IMR-90 (cell line): ENCODE results near the gene IFT52. TPM values are rescaled to one million over a fixed set of nuclear protein-coding genes. Genes with fewer than 3 reads are reported as not detected.

Experiments
- ATAC-seq: fragments of 200-7000 bp; cut with Tn5 transposase; 2 replicates; pipeline ENCODE4 v1.9.1; 2020; ENCODE audit warnings: low read depth, mild to moderate bottlenecking, moderate library complexity
- BruUV-seq: library from RNA; stranded (reverse); fragments of 400-500 nt; replicated peaks from 2 replicates; lab custom pipeline; 2021; lab: Mats Ljungman, UMichigan
- CTCF ChIA-PET: fragments of 300-600 bp; formaldehyde crosslinking; extraction: SDS; loops from one replicate; lab custom pipeline; 2021; ENCODE audit warnings: antibody characterized with exemption; lab: Yijun Ruan, JAX
- POLR2A ChIA-PET: fragments of 300-600 bp; sonication (Branson Sonifier 250); formaldehyde crosslinking; loops from one replicate; lab custom pipeline; 2022; ENCODE audit warnings: antibody characterized with exemption; ENCODE audit not compliant: unreplicated experiment; lab: Charles Lee
- DNase-seq: peaks from one replicate; pipeline ENCODE4 v3.0.0; 2013
- H2AFZ ChIP-seq: replicated peaks from 2 replicates; pipeline ENCODE3; 2013; ENCODE audit warnings: low read length, mild to moderate bottlenecking; ENCODE audit not compliant: poor library complexity
- H2AK5ac ChIP-seq: 2 replicates; pipeline ENCODE4 v1.6.1; 2013; ENCODE audit warnings: low read depth, low read length, inconsistent platforms
- H2AK9ac ChIP-seq: replicated peaks from 2 replicates; pipeline ENCODE3; 2013; ENCODE audit warnings: mild to moderate bottlenecking, low read depth, low read length, moderate library complexity; ENCODE audit not compliant: poor library complexity
- H2BK120ac ChIP-seq: 2 replicates; pipeline ENCODE4 v1.6.1; 2013; ENCODE audit warnings: low read depth, low read length, inconsistent platforms
- H2BK15ac ChIP-seq: 3 replicates; pipeline ENCODE4 v1.6.1; 2013; ENCODE audit warnings: low read depth, low read length, inconsistent platforms
- H2BK20ac ChIP-seq: 2 replicates; pipeline ENCODE4 v1.6.1; 2013; ENCODE audit warnings: low read depth, mild to moderate bottlenecking, inconsistent platforms, low read length, moderate library complexity
- H2BK5ac ChIP-seq: 2 replicates; pipeline ENCODE4 v1.6.1; 2013; ENCODE audit warnings: mild to moderate bottlenecking, low read depth, low read length, inconsistent platforms; ENCODE audit not compliant: poor library complexity, severe bottlenecking
- H3K14ac ChIP-seq: replicated peaks from 2 replicates; pipeline ENCODE4 v1.6.1; 2013; ENCODE audit warnings: low read depth, low read length, inconsistent platforms
- H3K18ac ChIP-seq: 2 replicates; pipeline ENCODE4 v1.6.1; 2013; ENCODE audit warnings: low read depth, low read length, control low read depth
- H3K23ac ChIP-seq: 2 replicates; pipeline ENCODE4 v1.6.1; 2013; ENCODE audit warnings: low read depth, low read length, inconsistent platforms
- H3K27ac ChIP-seq: 2 replicates; pipeline ENCODE4 v1.5.1; 2013; ENCODE audit warnings: mild to moderate bottlenecking, control low read depth, low read length; ENCODE audit not compliant: insufficient read depth
- H3K27me3 ChIP-seq: 2 replicates; pipeline ENCODE4 v1.6.1; 2013; ENCODE audit warnings: low read length; ENCODE audit not compliant: control insufficient read depth, insufficient read depth
- H3K36me3 ChIP-seq: 2 replicates; pipeline ENCODE4 v1.6.1; 2013; ENCODE audit warnings: low read length, mixed read lengths; ENCODE audit not compliant: control insufficient read depth, insufficient read depth
- H3K4ac ChIP-seq: 2 replicates; pipeline ENCODE4 v1.6.1; 2013; ENCODE audit warnings: low read depth, low read length, inconsistent platforms
- H3K4me1 ChIP-seq: 2 replicates; pipeline ENCODE4 v1.6.1; 2013; ENCODE audit warnings: low read length, mixed read lengths; ENCODE audit not compliant: control insufficient read depth, insufficient read depth
- H3K4me2 ChIP-seq: 2 replicates; pipeline ENCODE4 v1.6.1; 2013; ENCODE audit warnings: low read depth, mild to moderate bottlenecking, control low read depth, low read length, moderate library complexity
- H3K4me3 ChIP-seq: 2 replicates; pipeline ENCODE4 v1.5.1; 2013; ENCODE audit warnings: low read depth, mild to moderate bottlenecking, control low read depth, low read length, moderate library complexity; ENCODE audit not compliant: insufficient read depth
- H3K56ac ChIP-seq: 2 replicates; pipeline ENCODE4 v1.6.1; 2013; ENCODE audit warnings: low read length, inconsistent platforms; ENCODE audit not compliant: insufficient read depth; ENCODE audit errors: extremely low read depth
- H3K79me1 ChIP-seq, 2 experiments: 2 replicates each; pipeline ENCODE4 v1.6.1; 2013; ENCODE audit warnings: low read length in 2 of 2, inconsistent platforms in 1 of 2, low read depth in 1 of 2
- H3K9ac ChIP-seq: 2 replicates; pipeline ENCODE4 v1.6.1; 2013; ENCODE audit warnings: low read depth, low read length, control low read depth
- H3K9me1 ChIP-seq: 2 replicates; pipeline ENCODE4 v1.6.1; 2013; ENCODE audit warnings: low read length, inconsistent platforms; ENCODE audit not compliant: insufficient read depth
- H3K9me3 ChIP-seq: 2 replicates; pipeline ENCODE4 v1.6.1; 2013; ENCODE audit warnings: low read length; ENCODE audit not compliant: control insufficient read depth, insufficient read depth
- H4K20me1 ChIP-seq: 2 replicates; pipeline ENCODE4 v1.6.1; 2013; ENCODE audit warnings: low read length, inconsistent platforms; ENCODE audit not compliant: insufficient read depth
- H4K5ac ChIP-seq: 2 replicates; pipeline ENCODE4 v1.6.1; 2013; ENCODE audit warnings: mild to moderate bottlenecking, low read depth, low read length, control low read depth
- H4K8ac ChIP-seq, 2 experiments: 2 replicates each; pipeline ENCODE4 v1.6.1; 2013; ENCODE audit warnings: low read depth in 2 of 2, low read length in 2 of 2, control low read depth in 1 of 2, inconsistent platforms in 1 of 2
- H4K91ac ChIP-seq: 2 replicates; pipeline ENCODE4 v1.6.1; 2013; ENCODE audit warnings: low read depth, low read length, inconsistent platforms; ENCODE audit not compliant: insufficient read depth
- BHLHE40 ChIP-seq: fragments of 150-350 bp; IDR thresholded peaks from 2 replicates; pipeline ENCODE4 v1.6.1; 2016; ENCODE audit warnings: mild to moderate bottlenecking, low read depth, low read length
- CEBPB ChIP-seq: IDR thresholded peaks from 2 replicates; pipeline ENCODE4 v1.6.1; 2012; ENCODE audit warnings: low read depth, low read length, improper control_type of control experiment
- CHD1 ChIP-seq: IDR thresholded peaks from 2 replicates; pipeline ENCODE4 v1.6.1; 2012; ENCODE audit warnings: low read depth, low read length, improper control_type of control experiment
- CTCF ChIP-seq: conservative IDR thresholded peaks from 2 replicates; pipeline ENCODE4 v1.5.1; 2012; ENCODE audit warnings: mild to moderate bottlenecking, low read depth, low read length, improper control_type of control experiment
- ELK1 ChIP-seq: fragments of 150-350 bp; IDR thresholded peaks from 2 replicates; pipeline ENCODE4 v1.6.1; 2016; ENCODE audit warnings: low read depth, mild to moderate bottlenecking, low read length, moderate library complexity, borderline replicate concordance
- FOS ChIP-seq: fragments of 150-350 bp; IDR thresholded peaks from 2 replicates; pipeline ENCODE4 v1.6.1; 2016; ENCODE audit warnings: low read depth, low read length
- MAFK ChIP-seq: IDR thresholded peaks from 2 replicates; pipeline ENCODE4 v1.6.1; 2012; ENCODE audit warnings: low read depth, low read length, improper control_type of control experiment
- MAZ ChIP-seq: IDR thresholded peaks from 2 replicates; pipeline ENCODE4 v1.6.1; 2012; ENCODE audit warnings: low read depth, mild to moderate bottlenecking, low read length, improper control_type of control experiment, moderate library complexity, borderline replicate concordance
- MXI1 ChIP-seq: IDR thresholded peaks from 2 replicates; pipeline ENCODE4 v1.6.1; 2012; ENCODE audit warnings: low read depth, mild to moderate bottlenecking, low read length, moderate library complexity, borderline replicate concordance
- NFE2L2 ChIP-seq: fragments of 150-350 bp; IDR thresholded peaks from 2 replicates; pipeline ENCODE4 v1.6.1; 2016; ENCODE audit warnings: low read depth, mild to moderate bottlenecking, low read length
- POLR2A ChIP-seq: IDR thresholded peaks from 2 replicates; pipeline ENCODE4 v1.6.1; 2012; ENCODE audit warnings: mild to moderate bottlenecking, low read depth, low read length
- RAD21 ChIP-seq: IDR thresholded peaks from 2 replicates; pipeline ENCODE4 v1.6.1; 2012; ENCODE audit warnings: low read length, improper control_type of control experiment
- RCOR1 ChIP-seq: IDR thresholded peaks from 2 replicates; pipeline ENCODE4 v1.6.1; 2012; ENCODE audit warnings: mild to moderate bottlenecking, low read length, improper control_type of control experiment; ENCODE audit not compliant: insufficient replicate concordance
- RFX5 ChIP-seq: IDR thresholded peaks from 2 replicates; pipeline ENCODE4 v1.8.0; 2012; ENCODE audit warnings: low read depth, mild to moderate bottlenecking, low read length, moderate library complexity
- SMC3 ChIP-seq: fragments of 150-350 bp; IDR thresholded peaks from 2 replicates; pipeline ENCODE4 v1.6.1; 2016; ENCODE audit warnings: low read depth, mild to moderate bottlenecking, antibody characterized with exemption, low read length, moderate library complexity
- USF2 ChIP-seq: fragments of 150-350 bp; IDR thresholded peaks from 2 replicates; pipeline ENCODE4 v1.6.1; 2017; ENCODE audit warnings: mild to moderate bottlenecking, antibody characterized with exemption, low read length, low read depth
- WGBS, 2 experiments: methylation state at CpG; one replicate each; pipeline versions ENCODE4 v1.1.5 to v1.1.7; 2013; ENCODE audit warnings: missing lambda C conversion rate in 2 of 2; ENCODE audit not compliant: insufficient read length in 1 of 2; ENCODE audit errors: extremely low coverage in 2 of 2; 5-methylcytosine and 5-hydroxymethylcytosine counted together
- dilution Hi-C: fragments of 300-500 bp; cut with HindIII; formaldehyde crosslinking; loops from one replicate; pipeline ENCODE4 v1.14.3; 2018; ENCODE audit warnings: low sequenced_read_pairs; ENCODE audit not compliant: unreplicated experiment
- in situ Hi-C: fragments of 300-500 bp; cut with MboI; formaldehyde crosslinking; loops from 3 replicates; pipeline ENCODE4 v1.14.3; 2019; ENCODE audit warnings: low sequenced_read_pairs, inconsistent platforms, mixed read lengths
- intact Hi-C: fragments of 100-400 bp; cut with micrococcal nuclease; formaldehyde crosslinking; loops from 2 replicates; pipeline ENCODE4 v1.10.0; 2022
- polyA plus RNA-seq, 3 experiments: library from polyadenylated mRNA; depleted of rRNA; stranded (reverse); fragments of >200 nt; gene quantifications; 2 replicates each; pipeline ENCODE4 v1.2.3, GENCODE V29; 2012; ENCODE audit warnings: low replicate concordance in 1 of 3
- total RNA-seq: library from RNA; depleted of rRNA; stranded (reverse); fragments of >200 nt; gene quantifications from 2 replicates; pipeline ENCODE4 v1.2.3, GENCODE V29; 2012

IFT52 gene
- total and polyA plus RNA-seq, 2 of the 4 experiments (the other 2 are of a cell fraction), result 31.2 to 55.6 TPM

- intact Hi-C loops (no loop called here), in situ Hi-C loops (no loop called here), dilution Hi-C loops (no loop called here)
- no peak overlapping the region for H3K56ac ChIP-seq
- H2AFZ ChIP-seq, result no peak overlapping the region
- no peaks in the 10 kb centered on the region for H3K27me3 ChIP-seq
- H3K36me3 ChIP-seq, result peaks cover 2% of the 10 kb centered on the region; the same call in 1 of the 2 replicates
- H4K91ac ChIP-seq, result no peak overlapping the region
- no peak overlapping the region for H3K4ac ChIP-seq
- no peak overlapping the region for H2BK20ac ChIP-seq
- CTCF ChIA-PET, result interaction anchor here (0.5 kb wide), 1 partner anchor 447 kb away, joined by 3 read pairs; no protein-coding TSS in a partner anchor
- no peak overlapping the region for H3K14ac ChIP-seq
- H2BK15ac ChIP-seq, result no peak overlapping the region
- H3K9ac ChIP-seq, result no peak overlapping the region
- no peak for DNase-seq
- TF ChIP-seq CTCF (no peak), RAD21 (no peak), RCOR1 (no peak), NFE2L2 (no peak), MXI1 (no peak), CHD1 (no peak), CEBPB (no peak), RFX5 (no peak), SMC3 (no peak), MAZ (no peak), POLR2A (no peak), USF2 (no peak), ELK1 (no peak), FOS (no peak), MAFK (no peak), BHLHE40 (no peak)
- H3K4me1 ChIP-seq, result no peaks in the 10 kb centered on the region
- no peak overlapping the region for H2AK5ac ChIP-seq
- H2BK5ac ChIP-seq, result no peak overlapping the region
- H4K5ac ChIP-seq, result no peak overlapping the region
- H2BK120ac ChIP-seq, result no peak overlapping the region
- no peak for ATAC-seq
- no peak overlapping the region for H4K8ac ChIP-seq
- H2AK9ac ChIP-seq, result no peak overlapping the region
- WGBS, 2 experiments, result 98% methylated on average over 8 of the region's 13 CpGs; no CpG with 5 or more reads in 1 of the 2 experiments
- H3K9me3 ChIP-seq, result no peaks in the 10 kb centered on the region
- H4K20me1 ChIP-seq, result no peaks in the 10 kb centered on the region; the same call in 1 of the 2 replicates
- H3K23ac ChIP-seq, result no peak overlapping the region
- no peak overlapping the region for H3K4me2 ChIP-seq
- POLR2A ChIA-PET, result no interaction called here
- H3K27ac ChIP-seq, result no peak overlapping the region
- H3K9me1 ChIP-seq, result peaks cover 7% of the 10 kb centered on the region; the same call in 1 of the 2 replicates
- 0 out of 4 replicates have a peak, but pooled peaks cover 0 to 3% of the 10 kb centered on the region in 2 experiments for H3K79me1 ChIP-seq
- H3K18ac ChIP-seq, result no peak overlapping the region
- BruUV-seq, result no TSS peak
- no peak overlapping the region for H3K4me3 ChIP-seq
These were observed 96.1 kb downstream of the IFT52 start for GRCh38 chr20:43686820-43687219.
